Osteoblast (primary cell): ENCODE measurements around the gene NGF. TPM values are rescaled to one million over a fixed set of nuclear protein-coding genes. Genes with fewer than 3 reads are reported as not detected.
A peak's percentile ranks its signal among the peaks of the same experiment; 100 is the strongest.

Source experiments
- DNase-seq: peaks from one replicate; pipeline ENCODE4 v3.0.0; 2011; ENCODE audit warnings: low spot score, mixed read lengths; ENCODE audit not compliant: insufficient read length; ENCODE audit errors: missing footprints
- H2AFZ ChIP-seq: 2 replicates; pipeline ENCODE4 v1.6.0; 2011; ENCODE audit warnings: mild to moderate bottlenecking, low read length
- H3K27ac ChIP-seq: 2 replicates; pipeline ENCODE4 v1.5.1; 2011; ENCODE audit warnings: mild to moderate bottlenecking, low read depth, low read length, moderate library complexity
- H3K27me3 ChIP-seq: 2 replicates; pipeline ENCODE4 v1.6.0; 2012; ENCODE audit warnings: mild to moderate bottlenecking, control low read depth, inconsistent platforms, low read length, moderate library complexity; ENCODE audit not compliant: insufficient read depth
- H3K36me3 ChIP-seq: 2 replicates; pipeline ENCODE4 v1.5.1; 2011; ENCODE audit warnings: mild to moderate bottlenecking, low read length, control low read depth, moderate library complexity; ENCODE audit not compliant: insufficient read depth
- H3K4me1 ChIP-seq: 2 replicates; pipeline ENCODE4 v1.5.1; 2011; ENCODE audit warnings: mild to moderate bottlenecking, low read length, control low read depth, moderate library complexity; ENCODE audit not compliant: insufficient read depth
- H3K4me2 ChIP-seq: 2 replicates; pipeline ENCODE4 v1.6.0; 2011; ENCODE audit warnings: mild to moderate bottlenecking, low read length; ENCODE audit not compliant: insufficient read depth
- H3K4me3 ChIP-seq: fragments of 200-600 bp; sonication (generic); 3 replicates; pipeline ENCODE4 v1.5.1; 2012; ENCODE audit warnings: mild to moderate bottlenecking, low read length, inconsistent platforms; ENCODE audit not compliant: insufficient read depth
- H3K79me2 ChIP-seq: 2 replicates; pipeline ENCODE4 v1.6.0; 2012; ENCODE audit warnings: mild to moderate bottlenecking, low read length, control low read depth, inconsistent platforms; ENCODE audit not compliant: insufficient read depth
- H3K9me3 ChIP-seq: 2 replicates; pipeline ENCODE4 v1.5.1; 2011; ENCODE audit warnings: low read depth, low read length, control low read depth
- H4K20me1 ChIP-seq: 2 replicates; pipeline ENCODE4 v1.6.0; 2012; ENCODE audit warnings: mild to moderate bottlenecking, low read length, control low read depth; ENCODE audit not compliant: insufficient read depth
- total RNA-seq: library from RNA; depleted of rRNA; stranded (reverse); fragments of >200 nt; gene quantifications from 2 replicates; pipeline ENCODE4 v1.2.3, GENCODE V29; 2012
- TF ChIP-seq, protein P1 (sequence below): IDR thresholded peaks from 2 replicates; pipeline ENCODE4 v1.5.1; 2011; ENCODE audit warnings: mild to moderate bottlenecking, low read depth, low read length, moderate library complexity; ENCODE audit errors: extremely low read depth

NGF gene
- total RNA-seq, 1 donor = 6.2 TPM

DNA sequence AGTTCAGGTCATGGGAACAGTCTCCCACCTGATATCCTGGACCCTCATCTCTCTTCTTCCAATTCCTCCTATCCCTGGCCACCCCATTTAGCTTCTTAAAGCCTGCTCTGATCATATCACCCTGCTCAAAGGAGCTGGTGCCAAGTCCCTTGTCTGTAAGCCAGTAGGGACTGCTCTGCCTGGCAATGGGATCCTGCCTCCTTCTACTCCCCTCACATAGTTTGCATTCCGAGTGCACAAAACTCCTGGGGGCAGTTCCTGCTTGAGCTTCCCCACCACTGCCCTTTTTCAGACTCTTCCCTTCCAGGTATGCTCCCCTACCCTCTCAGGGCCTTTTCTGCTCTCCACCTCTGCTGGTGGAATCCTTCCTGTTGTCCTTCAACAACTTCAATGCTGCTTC, 48.1 kb downstream of the NGF start:
- Histone ChIP-seq H3K4me1 (peaks cover 30% of the 10 kb centered on the region), H2AFZ (no peak overlapping the region), H3K79me2 (peaks cover 2% of the 10 kb centered on the region), H4K20me1 (no peaks in the 10 kb centered on the region), H3K4me2 (no peak overlapping the region), H3K27me3 (no peaks in the 10 kb centered on the region), H3K27ac (no peak overlapping the region), H3K9me3 (no peaks in the 10 kb centered on the region), H3K4me3 (no peak overlapping the region), H3K36me3 (peaks cover 39% of the 10 kb centered on the region)
- TF ChIP-seq, protein P1, sequence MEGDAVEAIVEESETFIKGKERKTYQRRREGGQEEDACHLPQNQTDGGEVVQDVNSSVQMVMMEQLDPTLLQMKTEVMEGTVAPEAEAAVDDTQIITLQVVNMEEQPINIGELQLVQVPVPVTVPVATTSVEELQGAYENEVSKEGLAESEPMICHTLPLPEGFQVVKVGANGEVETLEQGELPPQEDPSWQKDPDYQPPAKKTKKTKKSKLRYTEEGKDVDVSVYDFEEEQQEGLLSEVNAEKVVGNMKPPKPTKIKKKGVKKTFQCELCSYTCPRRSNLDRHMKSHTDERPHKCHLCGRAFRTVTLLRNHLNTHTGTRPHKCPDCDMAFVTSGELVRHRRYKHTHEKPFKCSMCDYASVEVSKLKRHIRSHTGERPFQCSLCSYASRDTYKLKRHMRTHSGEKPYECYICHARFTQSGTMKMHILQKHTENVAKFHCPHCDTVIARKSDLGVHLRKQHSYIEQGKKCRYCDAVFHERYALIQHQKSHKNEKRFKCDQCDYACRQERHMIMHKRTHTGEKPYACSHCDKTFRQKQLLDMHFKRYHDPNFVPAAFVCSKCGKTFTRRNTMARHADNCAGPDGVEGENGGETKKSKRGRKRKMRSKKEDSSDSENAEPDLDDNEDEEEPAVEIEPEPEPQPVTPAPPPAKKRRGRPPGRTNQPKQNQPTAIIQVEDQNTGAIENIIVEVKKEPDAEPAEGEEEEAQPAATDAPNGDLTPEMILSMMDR = no peak
- no peak for DNase-seq

DNA sequence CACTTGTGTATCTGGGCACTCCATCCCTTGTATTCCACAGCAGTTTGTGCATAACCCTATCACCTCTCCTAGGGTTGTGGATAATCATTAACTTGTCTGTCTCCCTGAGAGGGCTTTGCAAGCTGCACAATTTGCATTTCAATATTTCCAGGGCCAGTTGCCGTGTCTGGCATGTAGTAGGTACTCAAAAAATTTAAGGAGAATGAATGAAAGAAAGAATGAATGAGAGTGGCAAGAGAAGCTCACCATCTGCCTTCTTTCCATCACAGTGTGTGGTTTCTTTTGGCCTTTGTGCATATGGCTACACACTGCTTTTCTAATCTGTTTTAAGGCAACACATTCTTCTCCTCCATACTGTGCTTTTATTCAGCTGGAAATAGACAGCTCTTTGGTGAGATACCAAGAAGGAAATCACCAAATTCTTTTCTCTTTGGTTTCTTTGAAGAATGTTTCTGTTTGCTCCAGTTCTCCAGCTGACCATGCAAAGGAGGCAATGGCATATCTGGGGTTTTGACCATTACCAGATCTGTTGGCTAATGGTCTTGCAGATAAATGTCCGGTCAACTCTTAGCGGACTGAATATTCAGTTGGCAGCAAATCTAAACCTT, 49.4 kb downstream of the NGF start:
- Histone ChIP-seq H4K20me1 (no peaks in the 10 kb centered on the region), H3K27me3 (no peaks in the 10 kb centered on the region), H3K4me2 (no peak overlapping the region), H3K36me3 (peaks cover 50% of the 10 kb centered on the region), H3K79me2 (peaks cover 2% of the 10 kb centered on the region), H3K9me3 (no peaks in the 10 kb centered on the region), H3K4me1 (peaks cover 21% of the 10 kb centered on the region), H3K27ac (no peak overlapping the region), H2AFZ (no peak overlapping the region), H3K4me3 (no peak overlapping the region)
- TF ChIP-seq, protein P1 = no peak
- DNase-seq = no peak

DNA sequence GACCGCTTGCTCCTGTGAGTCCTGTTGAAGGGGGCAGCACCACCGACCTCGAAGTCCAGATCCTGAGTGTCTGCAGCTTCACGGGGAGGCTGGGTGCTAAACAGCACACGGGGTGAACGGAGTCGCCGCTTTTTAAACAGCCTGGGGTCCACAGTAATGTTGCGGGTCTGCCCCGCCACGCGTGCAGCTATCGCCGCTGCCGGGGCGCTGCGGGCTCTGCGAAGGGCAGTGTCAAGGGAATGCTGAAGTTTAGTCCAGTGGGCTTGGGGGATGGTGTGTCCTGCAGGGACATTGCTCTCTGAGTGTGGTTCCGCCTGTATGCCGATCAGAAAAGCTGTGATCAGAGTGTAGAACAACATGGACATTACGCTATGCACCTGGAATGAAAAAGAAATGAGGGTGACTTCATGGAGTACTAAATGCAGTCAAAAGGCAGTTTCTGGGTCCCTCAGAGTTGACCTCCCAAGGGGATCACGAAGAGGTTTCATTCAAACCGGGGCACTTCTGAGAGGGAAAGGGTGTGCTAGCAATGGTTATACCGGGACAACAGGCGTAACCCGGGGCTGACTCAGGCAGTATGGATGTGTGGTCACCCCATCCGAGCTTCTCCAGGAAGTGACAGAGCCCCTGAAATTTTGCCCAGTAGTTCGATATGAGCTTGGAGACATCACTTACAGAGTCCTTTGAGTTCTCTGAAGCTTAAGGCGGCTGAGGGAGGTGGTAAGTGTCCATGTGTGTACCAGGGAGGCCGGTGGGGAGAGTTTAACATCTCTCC, 51.4 kb downstream of the NGF start:
- Histone ChIP-seq H3K4me3 (no peak overlapping the region), H3K79me2 (no peaks in the 10 kb centered on the region), H2AFZ (no peak overlapping the region), H4K20me1 (no peaks in the 10 kb centered on the region), H3K4me2 (no peak overlapping the region), H3K27ac (peak overlapping the region; percentile 9), H3K9me3 (no peaks in the 10 kb centered on the region), H3K27me3 (no peaks in the 10 kb centered on the region), H3K36me3 (peaks cover 41% of the 10 kb centered on the region), H3K4me1 (peaks cover 11% of the 10 kb centered on the region)
- DNase-seq = peak; percentile 89
- TF ChIP-seq, protein P1 = no peak

DNA sequence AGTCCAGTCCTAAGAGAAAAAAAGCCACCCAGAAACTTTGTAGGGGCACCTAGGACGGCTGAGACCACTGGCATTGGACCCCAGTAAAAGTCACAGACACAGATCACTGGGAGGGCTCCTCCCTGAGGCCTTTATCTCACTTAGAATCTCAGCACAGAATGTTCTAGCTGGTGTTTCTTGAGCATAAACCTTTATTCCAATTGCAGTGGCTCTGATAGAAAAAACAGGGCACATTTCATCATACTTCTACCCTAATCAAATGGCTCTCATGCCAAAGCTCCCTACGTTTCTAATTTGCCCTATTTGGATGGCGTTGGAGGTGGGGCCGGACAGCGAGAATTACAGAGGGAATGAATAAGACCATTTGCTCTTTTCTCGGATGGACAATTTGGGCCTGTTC, 53.8 kb downstream of the NGF start:
- H3K9me3 ChIP-seq = no peaks in the 10 kb centered on the region
- no peak overlapping the region for H2AFZ ChIP-seq
- no peaks in the 10 kb centered on the region for H3K79me2 ChIP-seq
- DNase-seq = no peak
- H3K4me2 ChIP-seq = no peak overlapping the region
- no peaks in the 10 kb centered on the region for H3K27me3 ChIP-seq
- TF ChIP-seq, protein P1 = no peak
- peaks cover 20% of the 10 kb centered on the region for H3K4me1 ChIP-seq
- H3K36me3 ChIP-seq = peaks cover 35% of the 10 kb centered on the region
- H4K20me1 ChIP-seq = no peaks in the 10 kb centered on the region
- no peak overlapping the region for H3K4me3 ChIP-seq
- H3K27ac ChIP-seq = no peak overlapping the region
